GM12892 (cell line): ENCODE results near the gene FAM98B.

Experiments used
- POLR2A ChIP-seq: IDR thresholded peaks from 2 replicates; pipeline ENCODE4 v1.6.1; 2011; ENCODE audit warnings: low read depth, low read length, control low read depth
- POLR2AphosphoS5 ChIP-seq: IDR thresholded peaks from 2 replicates; pipeline ENCODE4 v1.6.1; 2011; ENCODE audit warnings: low read depth, low read length, control low read depth
- TAF1 ChIP-seq: IDR thresholded peaks from 2 replicates; pipeline ENCODE4 v1.6.1; 2011; ENCODE audit warnings: low read depth, mild to moderate bottlenecking, control low read depth, low read length, borderline replicate concordance

DNA sequence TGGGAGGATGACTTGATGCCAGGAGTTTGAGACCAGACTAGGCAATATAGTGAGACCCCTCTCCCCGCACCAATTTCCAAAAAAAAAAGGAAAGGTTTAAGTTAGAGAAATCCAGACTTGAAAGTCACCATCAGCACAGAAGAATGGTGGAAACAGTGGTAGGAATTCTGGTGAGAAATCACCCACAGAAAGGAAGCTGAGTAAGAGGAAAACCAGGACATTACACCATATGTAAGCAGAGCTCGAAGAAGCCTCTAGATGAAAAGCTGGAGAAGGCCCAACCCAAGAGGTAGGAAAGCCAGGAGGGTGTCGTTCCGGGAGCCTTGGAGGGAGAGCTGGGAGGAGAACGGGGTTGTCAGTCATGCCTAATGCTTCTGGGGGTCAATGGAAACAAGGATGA, 70.2 kb downstream of the FAM98B start:
- TF ChIP-seq POLR2AphosphoS5 = no peak
- TF ChIP-seq POLR2A = no peak
- TF ChIP-seq TAF1 = no peak
